ENCODE results near the gene VAV2. TPM values are rescaled to one million over a fixed set of nuclear protein-coding genes. Genes with fewer than 3 reads are reported as not detected.

VAV2 gene
- total RNA-seq, 1 experiment from 2014 or later = 24.7 TPM

- no peak overlapping the region for H3K4me3 ChIP-seq (ENCODE audit: low read depth in 2 of 2, low read length in 2 of 2)
- H3K27me3 ChIP-seq (ENCODE audit: control insufficient read depth, insufficient read depth, low read length) = no peaks in the 10 kb centered on the region
- H3K4me1 ChIP-seq (ENCODE audit: control insufficient read depth, insufficient read depth, low read length) = no peaks in the 10 kb centered on the region
- no peak for ATAC-seq
- CTCF ChIA-PET = no interaction called here
- no peaks in the 10 kb centered on the region for H3K9me3 ChIP-seq (ENCODE audit: control insufficient read depth, insufficient read depth, low read depth, low read length)
- POLR2A ChIA-PET = no interaction called here
- H3K36me3 ChIP-seq (ENCODE audit: control insufficient read depth, insufficient read depth, low read length) = no peaks in the 10 kb centered on the region
- intact Hi-C loops (cut with micrococcal nuclease; ENCODE audit: unreplicated experiment) (no loop called here), in situ Hi-C loops (cut with HindIII; ENCODE audit: low pct_unique_long_range_greater_than_20kb, low sequenced_read_pairs) (no loop called here)
- no TSS peak for BruUV-seq (replicated peaks)
- no peak for DNase-seq (ENCODE audit: low read depth, low spot score)
- TF ChIP-seq POLR2AphosphoS5 (IDR thresholded peaks at IDR 0.05; ENCODE audit: low read depth, low read length) = no peak
- TF ChIP-seq TCF7L2 (IDR thresholded peaks at IDR 0.05; ENCODE audit: low read depth, low read length) = no peak
- no peak for TF ChIP-seq SIN3A (IDR thresholded peaks at IDR 0.05; ENCODE audit: borderline replicate concordance, insufficient read depth, low read depth, low read length)
- no peak for TF ChIP-seq CTCF (IDR thresholded peaks at IDR 0.05)
- TF ChIP-seq REST (IDR thresholded peaks at IDR 0.05; ENCODE audit: insufficient read depth in 1 of 2, low read depth in 2 of 2, low read length in 1 of 2) = no peak
- H3K27ac ChIP-seq (ENCODE audit: low read length) = no peak overlapping the region
These were observed 136.8 kb downstream of the VAV2 start for GRCh38 chr9:133855371-133855770.

GRCh38 chr9:133854765-133855164, 137.4 kb downstream of the VAV2 start:
- no peaks in the 10 kb centered on the region for H3K36me3 ChIP-seq (ENCODE audit: control insufficient read depth, insufficient read depth, low read length)
- no peak for ATAC-seq
- no peak for DNase-seq (ENCODE audit: low read depth, low spot score)
- H3K4me3 ChIP-seq (ENCODE audit: low read depth in 2 of 2, low read length in 2 of 2) = no peak overlapping the region
- in situ Hi-C loops (cut with HindIII; ENCODE audit: low pct_unique_long_range_greater_than_20kb, low sequenced_read_pairs) = no loop called here
- no peak for TF ChIP-seq CTCF (IDR thresholded peaks at IDR 0.05)
- no peak for TF ChIP-seq TCF7L2 (IDR thresholded peaks at IDR 0.05; ENCODE audit: low read depth, low read length)
- no peak for TF ChIP-seq SIN3A (IDR thresholded peaks at IDR 0.05; ENCODE audit: borderline replicate concordance, insufficient read depth, low read depth, low read length)
- no peak for TF ChIP-seq REST (IDR thresholded peaks at IDR 0.05; ENCODE audit: insufficient read depth in 1 of 2, low read depth in 2 of 2, low read length in 1 of 2)
- no peak for TF ChIP-seq POLR2AphosphoS5 (IDR thresholded peaks at IDR 0.05; ENCODE audit: low read depth, low read length)
- POLR2A ChIA-PET = no interaction called here
- CTCF ChIA-PET = no interaction called here
- no peak overlapping the region for H3K27ac ChIP-seq (ENCODE audit: low read length)
- H3K4me1 ChIP-seq (ENCODE audit: control insufficient read depth, insufficient read depth, low read length) = no peaks in the 10 kb centered on the region
- no peaks in the 10 kb centered on the region for H3K27me3 ChIP-seq (ENCODE audit: control insufficient read depth, insufficient read depth, low read length)
- BruUV-seq (replicated peaks) = no TSS peak
- no peaks in the 10 kb centered on the region for H3K9me3 ChIP-seq (ENCODE audit: control insufficient read depth, insufficient read depth, low read depth, low read length)
- intact Hi-C loops (cut with micrococcal nuclease; ENCODE audit: unreplicated experiment) = no loop called here
